ENCODE measurements around the gene ACRV1.

- TF ChIP-seq CTCF (conservative IDR thresholded peaks at IDR 0.05) (no peak), ZFX (IDR thresholded peaks at IDR 0.05) (no peak)
Observed at GRCh38 chr11:125694951-125695350, 14.3 kb upstream of the ACRV1 start.

Data from C4-2B (cell line).